IMR-90 (cell line): Measurements from ENCODE around the gene NPSR1. TPM values are rescaled to one million over a fixed set of nuclear protein-coding genes. Genes with fewer than 3 reads are reported as not detected.

Source experiments
- ATAC-seq: fragments of 200-7000 bp; cut with Tn5 transposase; 2 replicates; pipeline ENCODE4 v1.9.1; 2020; ENCODE audit warnings: low read depth, mild to moderate bottlenecking, moderate library complexity
- BruUV-seq: library from RNA; stranded (reverse); fragments of 400-500 nt; replicated peaks from 2 replicates; lab custom pipeline; 2021; lab: Mats Ljungman, UMichigan
- CTCF ChIA-PET: fragments of 300-600 bp; formaldehyde crosslinking; extraction: SDS; loops from one replicate; lab custom pipeline; 2021; ENCODE audit warnings: antibody characterized with exemption; lab: Yijun Ruan, JAX
- POLR2A ChIA-PET: fragments of 300-600 bp; sonication (Branson Sonifier 250); formaldehyde crosslinking; loops from one replicate; lab custom pipeline; 2022; ENCODE audit warnings: antibody characterized with exemption; ENCODE audit not compliant: unreplicated experiment; lab: Charles Lee
- DNase-seq: peaks from one replicate; pipeline ENCODE4 v3.0.0; 2013
- H2AFZ ChIP-seq: replicated peaks from 2 replicates; pipeline ENCODE3; 2013; ENCODE audit warnings: low read length, mild to moderate bottlenecking; ENCODE audit not compliant: poor library complexity
- H2AK5ac ChIP-seq: 2 replicates; pipeline ENCODE4 v1.6.1; 2013; ENCODE audit warnings: low read depth, low read length, inconsistent platforms
- H2AK9ac ChIP-seq: replicated peaks from 2 replicates; pipeline ENCODE3; 2013; ENCODE audit warnings: mild to moderate bottlenecking, low read depth, low read length, moderate library complexity; ENCODE audit not compliant: poor library complexity
- H2BK120ac ChIP-seq: 2 replicates; pipeline ENCODE4 v1.6.1; 2013; ENCODE audit warnings: low read depth, low read length, inconsistent platforms
- H2BK15ac ChIP-seq: 3 replicates; pipeline ENCODE4 v1.6.1; 2013; ENCODE audit warnings: low read depth, low read length, inconsistent platforms
- H2BK20ac ChIP-seq: 2 replicates; pipeline ENCODE4 v1.6.1; 2013; ENCODE audit warnings: low read depth, mild to moderate bottlenecking, inconsistent platforms, low read length, moderate library complexity
- H2BK5ac ChIP-seq: 2 replicates; pipeline ENCODE4 v1.6.1; 2013; ENCODE audit warnings: mild to moderate bottlenecking, low read depth, low read length, inconsistent platforms; ENCODE audit not compliant: poor library complexity, severe bottlenecking
- H3K14ac ChIP-seq: replicated peaks from 2 replicates; pipeline ENCODE4 v1.6.1; 2013; ENCODE audit warnings: low read depth, low read length, inconsistent platforms
- H3K18ac ChIP-seq: 2 replicates; pipeline ENCODE4 v1.6.1; 2013; ENCODE audit warnings: low read depth, low read length, control low read depth
- H3K23ac ChIP-seq: 2 replicates; pipeline ENCODE4 v1.6.1; 2013; ENCODE audit warnings: low read depth, low read length, inconsistent platforms
- H3K27ac ChIP-seq: 2 replicates; pipeline ENCODE4 v1.5.1; 2013; ENCODE audit warnings: mild to moderate bottlenecking, control low read depth, low read length; ENCODE audit not compliant: insufficient read depth
- H3K27me3 ChIP-seq: 2 replicates; pipeline ENCODE4 v1.6.1; 2013; ENCODE audit warnings: low read length; ENCODE audit not compliant: control insufficient read depth, insufficient read depth
- H3K36me3 ChIP-seq: 2 replicates; pipeline ENCODE4 v1.6.1; 2013; ENCODE audit warnings: low read length, mixed read lengths; ENCODE audit not compliant: control insufficient read depth, insufficient read depth
- H3K4ac ChIP-seq: 2 replicates; pipeline ENCODE4 v1.6.1; 2013; ENCODE audit warnings: low read depth, low read length, inconsistent platforms
- H3K4me1 ChIP-seq: 2 replicates; pipeline ENCODE4 v1.6.1; 2013; ENCODE audit warnings: low read length, mixed read lengths; ENCODE audit not compliant: control insufficient read depth, insufficient read depth
- H3K4me2 ChIP-seq: 2 replicates; pipeline ENCODE4 v1.6.1; 2013; ENCODE audit warnings: low read depth, mild to moderate bottlenecking, control low read depth, low read length, moderate library complexity
- H3K4me3 ChIP-seq: 2 replicates; pipeline ENCODE4 v1.5.1; 2013; ENCODE audit warnings: low read depth, mild to moderate bottlenecking, control low read depth, low read length, moderate library complexity; ENCODE audit not compliant: insufficient read depth
- H3K56ac ChIP-seq: 2 replicates; pipeline ENCODE4 v1.6.1; 2013; ENCODE audit warnings: low read length, inconsistent platforms; ENCODE audit not compliant: insufficient read depth; ENCODE audit errors: extremely low read depth
- H3K79me1 ChIP-seq, 2 experiments: 2 replicates each; pipeline ENCODE4 v1.6.1; 2013; ENCODE audit warnings: low read length in 2 of 2, inconsistent platforms in 1 of 2, low read depth in 1 of 2
- H3K9ac ChIP-seq: 2 replicates; pipeline ENCODE4 v1.6.1; 2013; ENCODE audit warnings: low read depth, low read length, control low read depth
- H3K9me1 ChIP-seq: 2 replicates; pipeline ENCODE4 v1.6.1; 2013; ENCODE audit warnings: low read length, inconsistent platforms; ENCODE audit not compliant: insufficient read depth
- H3K9me3 ChIP-seq: 2 replicates; pipeline ENCODE4 v1.6.1; 2013; ENCODE audit warnings: low read length; ENCODE audit not compliant: control insufficient read depth, insufficient read depth
- H4K20me1 ChIP-seq: 2 replicates; pipeline ENCODE4 v1.6.1; 2013; ENCODE audit warnings: low read length, inconsistent platforms; ENCODE audit not compliant: insufficient read depth
- H4K5ac ChIP-seq: 2 replicates; pipeline ENCODE4 v1.6.1; 2013; ENCODE audit warnings: mild to moderate bottlenecking, low read depth, low read length, control low read depth
- H4K8ac ChIP-seq, 2 experiments: 2 replicates each; pipeline ENCODE4 v1.6.1; 2013; ENCODE audit warnings: low read depth in 2 of 2, low read length in 2 of 2, control low read depth in 1 of 2, inconsistent platforms in 1 of 2
- H4K91ac ChIP-seq: 2 replicates; pipeline ENCODE4 v1.6.1; 2013; ENCODE audit warnings: low read depth, low read length, inconsistent platforms; ENCODE audit not compliant: insufficient read depth
- CHD1 ChIP-seq: IDR thresholded peaks from 2 replicates; pipeline ENCODE4 v1.6.1; 2012; ENCODE audit warnings: low read depth, low read length, improper control_type of control experiment
- MAFK ChIP-seq: IDR thresholded peaks from 2 replicates; pipeline ENCODE4 v1.6.1; 2012; ENCODE audit warnings: low read depth, low read length, improper control_type of control experiment
- MXI1 ChIP-seq: IDR thresholded peaks from 2 replicates; pipeline ENCODE4 v1.6.1; 2012; ENCODE audit warnings: low read depth, mild to moderate bottlenecking, low read length, moderate library complexity, borderline replicate concordance
- NFE2L2 ChIP-seq: fragments of 150-350 bp; IDR thresholded peaks from 2 replicates; pipeline ENCODE4 v1.6.1; 2016; ENCODE audit warnings: low read depth, mild to moderate bottlenecking, low read length
- RAD21 ChIP-seq: IDR thresholded peaks from 2 replicates; pipeline ENCODE4 v1.6.1; 2012; ENCODE audit warnings: low read length, improper control_type of control experiment
- dilution Hi-C: fragments of 300-500 bp; cut with HindIII; formaldehyde crosslinking; loops from one replicate; pipeline ENCODE4 v1.14.3; 2018; ENCODE audit warnings: low sequenced_read_pairs; ENCODE audit not compliant: unreplicated experiment
- in situ Hi-C: fragments of 300-500 bp; cut with MboI; formaldehyde crosslinking; loops from 3 replicates; pipeline ENCODE4 v1.14.3; 2019; ENCODE audit warnings: low sequenced_read_pairs, inconsistent platforms, mixed read lengths
- intact Hi-C: fragments of 100-400 bp; cut with micrococcal nuclease; formaldehyde crosslinking; loops from 2 replicates; pipeline ENCODE4 v1.10.0; 2022
- polyA plus RNA-seq, 3 experiments: library from polyadenylated mRNA; depleted of rRNA; stranded (reverse); fragments of >200 nt; gene quantifications; 2 replicates each; pipeline ENCODE4 v1.2.3, GENCODE V29; 2012; ENCODE audit warnings: low replicate concordance in 1 of 3
- total RNA-seq: library from RNA; depleted of rRNA; stranded (reverse); fragments of >200 nt; gene quantifications from 2 replicates; pipeline ENCODE4 v1.2.3, GENCODE V29; 2012
- TF ChIP-seq, protein P1 (sequence below): fragments of 150-350 bp; IDR thresholded peaks from 2 replicates; pipeline ENCODE4 v1.6.1; 2016; ENCODE audit warnings: low read depth, mild to moderate bottlenecking, low read length, moderate library complexity, borderline replicate concordance

Gene NPSR1
- total and polyA plus RNA-seq, 2 of the 4 experiments (the other 2 are of a cell fraction): not detected

DNA sequence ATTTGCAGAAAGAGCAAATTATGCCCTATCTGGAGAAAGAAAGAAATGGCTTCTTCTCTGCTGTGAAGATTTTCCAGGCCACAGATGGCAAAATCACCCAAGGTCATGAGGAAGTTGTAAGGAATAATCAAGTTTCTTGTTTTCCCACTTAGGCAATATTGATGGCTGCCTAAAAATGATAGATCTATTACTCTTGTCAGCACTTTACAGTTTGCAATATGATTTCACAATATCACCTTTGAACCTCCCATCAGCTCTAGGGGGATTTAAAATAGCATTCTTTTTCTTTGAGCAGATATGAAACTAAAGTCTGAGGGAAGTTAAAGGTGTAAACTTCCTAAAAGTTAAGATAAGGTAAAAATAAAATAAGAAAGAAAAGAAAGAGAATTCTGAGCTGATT lies 6.7 kb downstream of the NPSR1 start:
- Histone ChIP-seq H2BK15ac (no peak overlapping the region), H2AK9ac (no peak overlapping the region), H3K27ac (no peak overlapping the region), H4K8ac (no peak overlapping the region), H3K18ac (no peak overlapping the region), H3K9ac (no peak overlapping the region), H3K9me3 (no peaks in the 10 kb centered on the region), H4K5ac (no peak overlapping the region), H3K23ac (no peak overlapping the region), H3K27me3 (no peaks in the 10 kb centered on the region), H2BK20ac (no peak overlapping the region), H2AFZ (no peak overlapping the region), H3K4me1 (no peaks in the 10 kb centered on the region), H3K79me1 (no peaks in the 10 kb centered on the region), H3K56ac (no peak overlapping the region), H2AK5ac (no peak overlapping the region), H3K4ac (no peak overlapping the region), H3K4me2 (no peak overlapping the region), H3K14ac (no peak overlapping the region), H4K20me1 (no peaks in the 10 kb centered on the region), H2BK5ac (no peak overlapping the region), H3K4me3 (no peak overlapping the region), H2BK120ac (no peak overlapping the region), H4K91ac (no peak overlapping the region), H3K9me1 (no peaks in the 10 kb centered on the region), H3K36me3 (no peaks in the 10 kb centered on the region)
- intact Hi-C loops: no loop called here
- DNase-seq (no peak), ATAC-seq (no peak)
- dilution Hi-C loops: no loop called here
- ChIA-PET CTCF (interaction anchor here (0.9 kb wide), 1 partner anchor 9 kb away, joined by 3 read pairs; no protein-coding TSS in a partner anchor), POLR2A (no interaction called here)
- no TSS peak for BruUV-seq
- TF ChIP-seq RAD21 (no peak), MAFK (no peak), NFE2L2 (no peak), MXI1 (no peak), CHD1 (no peak)
- TF ChIP-seq, protein P1, sequence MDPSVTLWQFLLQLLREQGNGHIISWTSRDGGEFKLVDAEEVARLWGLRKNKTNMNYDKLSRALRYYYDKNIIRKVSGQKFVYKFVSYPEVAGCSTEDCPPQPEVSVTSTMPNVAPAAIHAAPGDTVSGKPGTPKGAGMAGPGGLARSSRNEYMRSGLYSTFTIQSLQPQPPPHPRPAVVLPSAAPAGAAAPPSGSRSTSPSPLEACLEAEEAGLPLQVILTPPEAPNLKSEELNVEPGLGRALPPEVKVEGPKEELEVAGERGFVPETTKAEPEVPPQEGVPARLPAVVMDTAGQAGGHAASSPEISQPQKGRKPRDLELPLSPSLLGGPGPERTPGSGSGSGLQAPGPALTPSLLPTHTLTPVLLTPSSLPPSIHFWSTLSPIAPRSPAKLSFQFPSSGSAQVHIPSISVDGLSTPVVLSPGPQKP: no peak
- in situ Hi-C loops: no loop called here
